WTC11 (cell line): ENCODE data around the gene KRTAP5-9. TPM values are rescaled to one million over a fixed set of nuclear protein-coding genes. Genes with fewer than 3 reads are reported as not detected.

Experiments
- ATAC-seq: fragments of 200-7000 bp; cut with Tn5 transposase; 2 replicates; pipeline ENCODE4 v1.10.0; 2021; ENCODE audit warnings: mild to moderate bottlenecking, moderate library complexity
- CTCF ChIA-PET: fragments of 300-600 bp; sonication (Branson Sonifier 250); formaldehyde crosslinking; loops from one replicate; lab custom pipeline; 2021; ENCODE audit warnings: antibody characterized with exemption; lab: Charles Lee
- POLR2A ChIA-PET: fragments of 350-600 bp; sonication (Branson Sonifier 250); formaldehyde crosslinking; loops from one replicate; lab custom pipeline; 2021; ENCODE audit warnings: antibody characterized with exemption; lab: Charles Lee
- DNase-seq: peaks from one replicate; pipeline ENCODE4 v3.0.0; 2021; ENCODE audit warnings: low spot score
- H3K27ac Mint-ChIP-seq: 2 replicates; pipeline ENCODE4 v1.8.0; 2021; ENCODE audit warnings: mixed read lengths
- H3K27me3 Mint-ChIP-seq: 2 replicates; pipeline ENCODE4 v1.8.0; 2021; ENCODE audit warnings: low read depth, mild to moderate bottlenecking, moderate library complexity, mixed read lengths
- H3K36me3 Mint-ChIP-seq: 2 replicates; pipeline ENCODE4 v1.8.0; 2021; ENCODE audit warnings: mixed read lengths
- H3K4me1 Mint-ChIP-seq: 2 replicates; pipeline ENCODE4 v1.8.0; 2022; ENCODE audit warnings: mixed read lengths
- H3K4me3 Mint-ChIP-seq: 2 replicates; pipeline ENCODE4 v1.8.0; 2021; ENCODE audit warnings: mild to moderate bottlenecking, moderate library complexity, mixed read lengths
- H3K9me3 Mint-ChIP-seq: 2 replicates; pipeline ENCODE4 v1.8.0; 2021; ENCODE audit warnings: mixed read lengths
- ELF4 ChIP-seq: sonication (generic); formaldehyde crosslinking; IDR thresholded peaks from 2 replicates; pipeline ENCODE4 v1.8.1; 2022; ENCODE audit warnings: low read depth, mild to moderate bottlenecking, moderate library complexity, missing genetic modification reagents
- FOXP1 ChIP-seq: sonication (generic); formaldehyde crosslinking; IDR thresholded peaks from 2 replicates; pipeline ENCODE4 v1.8.0; 2022; ENCODE audit warnings: missing genetic modification reagents, mild to moderate bottlenecking, moderate library complexity, borderline replicate concordance
- SMAD3 ChIP-seq: sonication (generic); formaldehyde crosslinking; IDR thresholded peaks from 2 replicates; pipeline ENCODE4 v1.8.0; 2022; ENCODE audit warnings: missing genetic modification reagents, mild to moderate bottlenecking, borderline replicate concordance
- SOX15 ChIP-seq: fragments of 250-450 bp; sonication (Bioruptor Pico); IDR thresholded peaks from 2 replicates; pipeline ENCODE4 v1.9.0; 2021; ENCODE audit warnings: mild to moderate bottlenecking
- TCF7 ChIP-seq: sonication (generic); formaldehyde crosslinking; IDR thresholded peaks from 2 replicates; pipeline ENCODE4 v1.8.0; 2022; ENCODE audit warnings: mild to moderate bottlenecking, low read depth, missing genetic modification reagents, moderate library complexity
- ZNF416 ChIP-seq: fragments of 250-450 bp; sonication (Bioruptor Pico); IDR thresholded peaks from 2 replicates; pipeline ENCODE4 v1.9.0; 2021; ENCODE audit warnings: mild to moderate bottlenecking, inconsistent platforms
- ZNF671 ChIP-seq: fragments of 250-450 bp; sonication (Bioruptor Pico); IDR thresholded peaks from 2 replicates; pipeline ENCODE4 v1.8.0; 2021; ENCODE audit warnings: mild to moderate bottlenecking
- total RNA-seq: library from RNA; stranded (reverse); gene quantifications from 3 replicates; pipeline ENCODE4 v1.2.3, GENCODE V29; 2021
- TF ChIP-seq, protein P1 (sequence below): sonication (generic); formaldehyde crosslinking; conservative IDR thresholded peaks from 2 replicates; pipeline ENCODE4 v1.8.1; 2023; ENCODE audit warnings: mild to moderate bottlenecking, low read depth, missing genetic modification reagents, moderate library complexity
- TF ChIP-seq, protein P2 (sequence below): fragments of 250-450 bp; sonication (Bioruptor Pico); IDR thresholded peaks from 2 replicates; pipeline ENCODE4 v2.1.2; 2022; ENCODE audit warnings: mild to moderate bottlenecking, moderate library complexity
- TF ChIP-seq, protein P3 (sequence below): sonication (generic); formaldehyde crosslinking; IDR thresholded peaks from 2 replicates; pipeline ENCODE4 v1.8.1; 2022; ENCODE audit warnings: low read depth, mild to moderate bottlenecking, moderate library complexity, missing genetic modification reagents, borderline replicate concordance
- TF ChIP-seq, protein P4 (sequence below): sonication (generic); formaldehyde crosslinking; IDR thresholded peaks from 2 replicates; pipeline ENCODE4 v1.8.0; 2023; ENCODE audit warnings: missing genetic modification reagents, mild to moderate bottlenecking, borderline replicate concordance
- TF ChIP-seq, protein P5 (sequence below): sonication (generic); formaldehyde crosslinking; IDR thresholded peaks from 2 replicates; pipeline ENCODE4 v1.8.0; 2022; ENCODE audit warnings: mild to moderate bottlenecking, missing genetic modification reagents
- TF ChIP-seq, protein P6 (sequence below): sonication (generic); formaldehyde crosslinking; IDR thresholded peaks from 2 replicates; pipeline ENCODE4 v1.8.1; 2023; ENCODE audit warnings: mild to moderate bottlenecking, missing genetic modification reagents, moderate library complexity
- TF ChIP-seq, protein P7 (sequence below): fragments of 250-450 bp; sonication (Bioruptor Pico); IDR thresholded peaks from 2 replicates; pipeline ENCODE4 v1.8.0; 2021; ENCODE audit warnings: mild to moderate bottlenecking
- TF ChIP-seq, protein P8 (sequence below): sonication (generic); formaldehyde crosslinking; IDR thresholded peaks from 2 replicates; pipeline ENCODE4 v1.8.0; 2022; ENCODE audit warnings: mild to moderate bottlenecking, missing genetic modification reagents

Gene KRTAP5-9
- total RNA-seq, 1 experiment from 2014 or later, result not detected

DNA sequence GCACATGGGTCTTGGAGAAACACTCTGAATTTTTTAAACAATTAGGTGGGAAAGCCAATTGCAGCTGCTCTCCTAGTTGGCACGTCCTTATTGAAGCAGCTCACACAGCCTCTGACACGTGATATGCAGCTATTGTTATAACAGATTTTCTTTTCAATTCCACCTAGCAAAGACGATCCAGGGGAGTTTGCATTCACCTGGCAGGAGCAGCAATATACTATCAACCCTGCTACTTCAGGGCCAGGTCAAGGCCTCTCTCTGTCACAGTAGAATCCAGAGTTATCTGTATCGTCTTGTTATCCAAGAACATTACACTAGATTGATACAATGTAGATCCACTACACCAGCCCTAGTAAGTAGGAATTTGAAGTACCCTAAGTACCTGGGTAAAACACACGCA, 26.2 kb downstream of the KRTAP5-9 start:
- POLR2A ChIA-PET, result no interaction called here
- Mint-ChIP-seq H3K9me3 (no peaks in the 10 kb centered on the region), H3K27me3 (no peaks in the 10 kb centered on the region), H3K4me1 (peaks cover 8% of the 10 kb centered on the region), H3K4me3 (no peak overlapping the region), H3K27ac (no peak overlapping the region), H3K36me3 (no peaks in the 10 kb centered on the region)
- ATAC-seq, result no peak
- DNase-seq, result no peak
- CTCF ChIA-PET, result interaction anchor here (0.6 to 1.2 kb wide), 4 partner anchors 11 to 154 kb away, joined by 3 to 4 read pairs (median 4); no protein-coding TSS in a partner anchor
- TF ChIP-seq, protein P1, sequence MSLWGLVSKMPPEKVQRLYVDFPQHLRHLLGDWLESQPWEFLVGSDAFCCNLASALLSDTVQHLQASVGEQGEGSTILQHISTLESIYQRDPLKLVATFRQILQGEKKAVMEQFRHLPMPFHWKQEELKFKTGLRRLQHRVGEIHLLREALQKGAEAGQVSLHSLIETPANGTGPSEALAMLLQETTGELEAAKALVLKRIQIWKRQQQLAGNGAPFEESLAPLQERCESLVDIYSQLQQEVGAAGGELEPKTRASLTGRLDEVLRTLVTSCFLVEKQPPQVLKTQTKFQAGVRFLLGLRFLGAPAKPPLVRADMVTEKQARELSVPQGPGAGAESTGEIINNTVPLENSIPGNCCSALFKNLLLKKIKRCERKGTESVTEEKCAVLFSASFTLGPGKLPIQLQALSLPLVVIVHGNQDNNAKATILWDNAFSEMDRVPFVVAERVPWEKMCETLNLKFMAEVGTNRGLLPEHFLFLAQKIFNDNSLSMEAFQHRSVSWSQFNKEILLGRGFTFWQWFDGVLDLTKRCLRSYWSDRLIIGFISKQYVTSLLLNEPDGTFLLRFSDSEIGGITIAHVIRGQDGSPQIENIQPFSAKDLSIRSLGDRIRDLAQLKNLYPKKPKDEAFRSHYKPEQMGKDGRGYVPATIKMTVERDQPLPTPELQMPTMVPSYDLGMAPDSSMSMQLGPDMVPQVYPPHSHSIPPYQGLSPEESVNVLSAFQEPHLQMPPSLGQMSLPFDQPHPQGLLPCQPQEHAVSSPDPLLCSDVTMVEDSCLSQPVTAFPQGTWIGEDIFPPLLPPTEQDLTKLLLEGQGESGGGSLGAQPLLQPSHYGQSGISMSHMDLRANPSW, result no peak
- TF ChIP-seq, protein P2, sequence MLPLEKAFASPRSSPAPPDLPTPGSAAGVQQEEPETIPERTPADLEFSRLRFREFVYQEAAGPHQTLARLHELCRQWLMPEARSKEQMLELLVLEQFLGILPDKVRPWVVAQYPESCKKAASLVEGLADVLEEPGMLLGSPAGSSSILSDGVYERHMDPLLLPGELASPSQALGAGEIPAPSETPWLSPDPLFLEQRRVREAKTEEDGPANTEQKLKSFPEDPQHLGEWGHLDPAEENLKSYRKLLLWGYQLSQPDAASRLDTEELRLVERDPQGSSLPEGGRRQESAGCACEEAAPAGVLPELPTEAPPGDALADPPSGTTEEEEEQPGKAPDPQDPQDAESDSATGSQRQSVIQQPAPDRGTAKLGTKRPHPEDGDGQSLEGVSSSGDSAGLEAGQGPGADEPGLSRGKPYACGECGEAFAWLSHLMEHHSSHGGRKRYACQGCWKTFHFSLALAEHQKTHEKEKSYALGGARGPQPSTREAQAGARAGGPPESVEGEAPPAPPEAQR (CRISPR knock-in tag), result no peak
- TF ChIP-seq, protein P3, sequence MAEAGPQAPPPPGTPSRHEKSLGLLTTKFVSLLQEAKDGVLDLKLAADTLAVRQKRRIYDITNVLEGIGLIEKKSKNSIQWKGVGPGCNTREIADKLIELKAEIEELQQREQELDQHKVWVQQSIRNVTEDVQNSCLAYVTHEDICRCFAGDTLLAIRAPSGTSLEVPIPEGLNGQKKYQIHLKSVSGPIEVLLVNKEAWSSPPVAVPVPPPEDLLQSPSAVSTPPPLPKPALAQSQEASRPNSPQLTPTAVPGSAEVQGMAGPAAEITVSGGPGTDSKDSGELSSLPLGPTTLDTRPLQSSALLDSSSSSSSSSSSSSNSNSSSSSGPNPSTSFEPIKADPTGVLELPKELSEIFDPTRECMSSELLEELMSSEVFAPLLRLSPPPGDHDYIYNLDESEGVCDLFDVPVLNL (CRISPR knock-in tag), result no peak
- TF ChIP-seq ZNF671 (no peak), TCF7 (no peak), ELF4 (no peak)
- TF ChIP-seq, protein P4, sequence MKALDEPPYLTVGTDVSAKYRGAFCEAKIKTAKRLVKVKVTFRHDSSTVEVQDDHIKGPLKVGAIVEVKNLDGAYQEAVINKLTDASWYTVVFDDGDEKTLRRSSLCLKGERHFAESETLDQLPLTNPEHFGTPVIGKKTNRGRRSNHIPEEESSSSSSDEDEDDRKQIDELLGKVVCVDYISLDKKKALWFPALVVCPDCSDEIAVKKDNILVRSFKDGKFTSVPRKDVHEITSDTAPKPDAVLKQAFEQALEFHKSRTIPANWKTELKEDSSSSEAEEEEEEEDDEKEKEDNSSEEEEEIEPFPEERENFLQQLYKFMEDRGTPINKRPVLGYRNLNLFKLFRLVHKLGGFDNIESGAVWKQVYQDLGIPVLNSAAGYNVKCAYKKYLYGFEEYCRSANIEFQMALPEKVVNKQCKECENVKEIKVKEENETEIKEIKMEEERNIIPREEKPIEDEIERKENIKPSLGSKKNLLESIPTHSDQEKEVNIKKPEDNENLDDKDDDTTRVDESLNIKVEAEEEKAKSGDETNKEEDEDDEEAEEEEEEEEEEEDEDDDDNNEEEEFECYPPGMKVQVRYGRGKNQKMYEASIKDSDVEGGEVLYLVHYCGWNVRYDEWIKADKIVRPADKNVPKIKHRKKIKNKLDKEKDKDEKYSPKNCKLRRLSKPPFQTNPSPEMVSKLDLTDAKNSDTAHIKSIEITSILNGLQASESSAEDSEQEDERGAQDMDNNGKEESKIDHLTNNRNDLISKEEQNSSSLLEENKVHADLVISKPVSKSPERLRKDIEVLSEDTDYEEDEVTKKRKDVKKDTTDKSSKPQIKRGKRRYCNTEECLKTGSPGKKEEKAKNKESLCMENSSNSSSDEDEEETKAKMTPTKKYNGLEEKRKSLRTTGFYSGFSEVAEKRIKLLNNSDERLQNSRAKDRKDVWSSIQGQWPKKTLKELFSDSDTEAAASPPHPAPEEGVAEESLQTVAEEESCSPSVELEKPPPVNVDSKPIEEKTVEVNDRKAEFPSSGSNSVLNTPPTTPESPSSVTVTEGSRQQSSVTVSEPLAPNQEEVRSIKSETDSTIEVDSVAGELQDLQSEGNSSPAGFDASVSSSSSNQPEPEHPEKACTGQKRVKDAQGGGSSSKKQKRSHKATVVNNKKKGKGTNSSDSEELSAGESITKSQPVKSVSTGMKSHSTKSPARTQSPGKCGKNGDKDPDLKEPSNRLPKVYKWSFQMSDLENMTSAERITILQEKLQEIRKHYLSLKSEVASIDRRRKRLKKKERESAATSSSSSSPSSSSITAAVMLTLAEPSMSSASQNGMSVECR (CRISPR knock-in tag), result no peak
- TF ChIP-seq, protein P5, sequence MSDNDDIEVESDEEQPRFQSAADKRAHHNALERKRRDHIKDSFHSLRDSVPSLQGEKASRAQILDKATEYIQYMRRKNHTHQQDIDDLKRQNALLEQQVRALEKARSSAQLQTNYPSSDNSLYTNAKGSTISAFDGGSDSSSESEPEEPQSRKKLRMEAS (CRISPR knock-in tag), result no peak
- TF ChIP-seq, protein P6, sequence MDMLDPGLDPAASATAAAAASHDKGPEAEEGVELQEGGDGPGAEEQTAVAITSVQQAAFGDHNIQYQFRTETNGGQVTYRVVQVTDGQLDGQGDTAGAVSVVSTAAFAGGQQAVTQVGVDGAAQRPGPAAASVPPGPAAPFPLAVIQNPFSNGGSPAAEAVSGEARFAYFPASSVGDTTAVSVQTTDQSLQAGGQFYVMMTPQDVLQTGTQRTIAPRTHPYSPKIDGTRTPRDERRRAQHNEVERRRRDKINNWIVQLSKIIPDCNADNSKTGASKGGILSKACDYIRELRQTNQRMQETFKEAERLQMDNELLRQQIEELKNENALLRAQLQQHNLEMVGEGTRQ (CRISPR knock-in tag), result no peak

DNA sequence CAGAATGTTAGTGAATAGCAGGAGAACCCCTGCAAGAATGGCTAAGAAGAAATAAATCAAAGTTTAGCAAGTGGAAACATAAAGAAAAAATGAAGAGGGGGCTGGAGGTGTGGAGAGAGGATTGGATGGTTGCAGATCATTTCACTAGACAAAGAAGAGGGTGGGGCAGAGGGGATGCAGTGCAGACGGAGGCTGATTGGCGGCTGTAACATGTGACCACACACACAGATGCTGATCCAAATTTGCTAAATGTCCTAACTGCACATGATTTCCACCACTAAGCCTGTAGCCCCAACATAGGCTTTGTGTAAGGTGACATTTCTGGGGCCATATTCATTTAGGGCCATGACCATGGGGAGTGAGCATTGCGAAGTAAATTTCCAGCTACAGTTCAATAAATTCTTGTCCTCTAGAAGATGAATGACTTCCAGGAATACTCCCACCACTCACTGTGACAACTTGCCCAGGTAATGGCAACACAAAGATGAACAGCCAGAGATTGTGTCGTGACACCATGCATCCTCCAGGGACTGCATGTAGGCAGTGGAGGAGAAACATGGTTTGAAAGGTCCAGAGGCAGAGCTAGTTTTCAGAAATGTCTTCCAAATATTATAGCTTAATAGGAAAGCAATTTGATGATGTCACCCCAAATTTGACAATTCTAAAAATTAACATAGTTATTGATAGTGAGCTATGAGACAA, 27.7 kb downstream of the KRTAP5-9 start:
- Mint-ChIP-seq H3K4me1 (peaks cover 17% of the 10 kb centered on the region), H3K9me3 (no peaks in the 10 kb centered on the region), H3K36me3 (no peaks in the 10 kb centered on the region), H3K4me3 (no peak overlapping the region), H3K27me3 (peaks cover 10% of the 10 kb centered on the region), H3K27ac (no peak overlapping the region)
- CTCF ChIA-PET, result interaction anchor here (1.1 kb wide), 1 partner anchor 13 kb away, joined by 3 read pairs; no protein-coding TSS in a partner anchor
- DNase-seq (no peak), ATAC-seq (no peak)
- POLR2A ChIA-PET, result no interaction called here
- no peak for TF ChIP-seq SOX15 (CRISPR knock-in tag)
- TF ChIP-seq, protein P7, sequence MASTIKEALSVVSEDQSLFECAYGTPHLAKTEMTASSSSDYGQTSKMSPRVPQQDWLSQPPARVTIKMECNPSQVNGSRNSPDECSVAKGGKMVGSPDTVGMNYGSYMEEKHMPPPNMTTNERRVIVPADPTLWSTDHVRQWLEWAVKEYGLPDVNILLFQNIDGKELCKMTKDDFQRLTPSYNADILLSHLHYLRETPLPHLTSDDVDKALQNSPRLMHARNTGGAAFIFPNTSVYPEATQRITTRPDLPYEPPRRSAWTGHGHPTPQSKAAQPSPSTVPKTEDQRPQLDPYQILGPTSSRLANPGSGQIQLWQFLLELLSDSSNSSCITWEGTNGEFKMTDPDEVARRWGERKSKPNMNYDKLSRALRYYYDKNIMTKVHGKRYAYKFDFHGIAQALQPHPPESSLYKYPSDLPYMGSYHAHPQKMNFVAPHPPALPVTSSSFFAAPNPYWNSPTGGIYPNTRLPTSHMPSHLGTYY, result no peak
- no peak for TF ChIP-seq ZNF416
- TF ChIP-seq, protein P8, sequence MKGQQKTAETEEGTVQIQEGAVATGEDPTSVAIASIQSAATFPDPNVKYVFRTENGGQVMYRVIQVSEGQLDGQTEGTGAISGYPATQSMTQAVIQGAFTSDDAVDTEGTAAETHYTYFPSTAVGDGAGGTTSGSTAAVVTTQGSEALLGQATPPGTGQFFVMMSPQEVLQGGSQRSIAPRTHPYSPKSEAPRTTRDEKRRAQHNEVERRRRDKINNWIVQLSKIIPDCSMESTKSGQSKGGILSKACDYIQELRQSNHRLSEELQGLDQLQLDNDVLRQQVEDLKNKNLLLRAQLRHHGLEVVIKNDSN (CRISPR knock-in tag), result no peak
- no peak for TF ChIP-seq SMAD3 (CRISPR knock-in tag)
- TF ChIP-seq FOXP1 (CRISPR knock-in tag), result no peak
- TF ChIP-seq, protein P4 (CRISPR knock-in tag), result no peak
